Measurements from ENCODE around the gene CDKAL1.

DNA sequence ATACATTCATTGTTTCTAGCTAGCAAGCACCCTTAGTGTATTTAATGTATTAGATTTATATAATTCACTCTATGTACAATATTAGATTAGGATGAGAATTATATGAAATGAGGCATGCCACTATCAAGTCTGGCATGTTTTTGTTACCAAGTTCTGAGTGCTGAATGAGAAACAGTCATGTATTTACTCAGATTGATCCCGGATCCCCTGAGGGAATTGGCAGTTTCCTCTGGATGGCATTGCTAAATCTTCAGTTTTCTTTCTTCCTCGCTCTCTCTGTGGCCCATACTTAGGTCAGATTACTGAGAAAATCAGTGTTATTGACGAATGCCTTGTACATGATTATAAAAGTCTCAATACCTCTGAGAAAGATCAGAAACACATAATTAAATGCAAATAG is 66.6 kb downstream of the CDKAL1 start:
- TF ChIP-seq, protein P1, sequence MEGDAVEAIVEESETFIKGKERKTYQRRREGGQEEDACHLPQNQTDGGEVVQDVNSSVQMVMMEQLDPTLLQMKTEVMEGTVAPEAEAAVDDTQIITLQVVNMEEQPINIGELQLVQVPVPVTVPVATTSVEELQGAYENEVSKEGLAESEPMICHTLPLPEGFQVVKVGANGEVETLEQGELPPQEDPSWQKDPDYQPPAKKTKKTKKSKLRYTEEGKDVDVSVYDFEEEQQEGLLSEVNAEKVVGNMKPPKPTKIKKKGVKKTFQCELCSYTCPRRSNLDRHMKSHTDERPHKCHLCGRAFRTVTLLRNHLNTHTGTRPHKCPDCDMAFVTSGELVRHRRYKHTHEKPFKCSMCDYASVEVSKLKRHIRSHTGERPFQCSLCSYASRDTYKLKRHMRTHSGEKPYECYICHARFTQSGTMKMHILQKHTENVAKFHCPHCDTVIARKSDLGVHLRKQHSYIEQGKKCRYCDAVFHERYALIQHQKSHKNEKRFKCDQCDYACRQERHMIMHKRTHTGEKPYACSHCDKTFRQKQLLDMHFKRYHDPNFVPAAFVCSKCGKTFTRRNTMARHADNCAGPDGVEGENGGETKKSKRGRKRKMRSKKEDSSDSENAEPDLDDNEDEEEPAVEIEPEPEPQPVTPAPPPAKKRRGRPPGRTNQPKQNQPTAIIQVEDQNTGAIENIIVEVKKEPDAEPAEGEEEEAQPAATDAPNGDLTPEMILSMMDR (IDR thresholded peaks at IDR 0.05), result no peak
- TF ChIP-seq EP300 (IDR thresholded peaks at IDR 0.05), result no peak
